GM18499 (cell line): ENCODE measurements around the gene SIVA1.

Experiments used
- ATAC-seq: cut with Tn5 transposase; IDR thresholded peaks from one replicate; pipeline ENCODE4 v1.9.1; 2021; ENCODE audit warnings: moderate number of reproducible peaks; ENCODE audit not compliant: insufficient read depth, unreplicated experiment

SIVA1 gene

DNA sequence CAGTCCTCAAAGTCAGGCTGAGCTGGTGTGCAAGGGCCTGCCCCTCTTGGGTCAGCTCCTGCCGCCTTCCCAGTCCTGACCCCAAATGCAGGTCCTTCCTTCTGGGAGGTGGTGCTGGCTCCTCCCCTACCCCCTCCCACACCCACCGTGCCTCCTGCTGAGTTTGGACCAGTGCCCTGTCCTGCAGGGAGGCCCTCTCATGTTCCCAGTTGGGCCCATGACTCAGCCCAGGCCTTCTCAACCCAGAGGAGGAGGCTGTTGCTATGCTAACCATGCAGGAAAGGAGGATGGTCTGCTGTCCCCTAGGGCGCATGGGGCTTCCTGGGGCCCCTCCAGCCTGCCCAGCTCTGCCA, 52.4 kb downstream of the SIVA1 start:
- no peak for ATAC-seq

DNA sequence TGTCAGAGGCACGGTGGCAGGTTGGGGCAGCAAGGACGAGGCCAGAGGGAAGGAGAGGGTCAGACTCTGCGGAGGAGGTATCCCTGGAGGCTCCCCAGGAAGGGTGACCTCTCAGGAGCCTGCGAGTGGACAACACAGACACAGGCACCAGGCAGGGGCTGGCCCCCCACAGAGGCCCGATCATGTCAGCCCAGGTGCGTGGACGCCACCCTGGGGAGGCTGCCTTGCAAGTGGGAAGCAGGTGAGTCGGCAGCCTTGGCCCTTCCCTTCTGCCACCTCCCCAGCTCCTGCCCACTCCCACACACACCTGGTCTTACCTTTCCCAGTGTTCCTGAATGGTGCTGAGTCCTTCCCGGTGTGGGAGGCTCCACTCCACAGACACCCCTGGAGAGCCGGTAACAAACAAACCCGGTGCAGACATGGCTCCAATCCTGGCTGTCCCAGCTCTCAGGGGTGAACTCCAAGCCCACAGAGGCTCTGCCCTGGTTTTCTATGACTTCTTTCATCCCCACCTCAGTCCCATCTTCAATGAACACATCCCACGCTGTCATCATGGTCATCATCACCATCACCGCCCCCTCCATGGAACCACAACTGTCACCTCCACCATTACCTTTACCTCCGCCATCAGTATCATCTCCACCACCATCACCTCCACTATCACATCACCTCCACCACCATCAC, 53.1 kb downstream of the SIVA1 start:
- no peak for ATAC-seq

GRCh38 chr14:104806625-104807465, 53.9 kb downstream of the SIVA1 start:
- ATAC-seq, result no peak

GRCh38 chr14:104808456-104808855, 55.5 kb downstream of the SIVA1 start:
- no peak for ATAC-seq
